NCI-H446 (cell line): ENCODE measurements around the gene EFCAB14.
"Not testable (repeated sequence)": the region's sequence is repeated elsewhere in the genome, so short reads cannot be mapped to it uniquely, and the experiment has no call there.

Experiments
- DNase-seq, 2 experiments: peaks; one replicate each; lab custom pipeline; 2025; lab: John Stamatoyannopoulos, UW

The EFCAB14 gene

GRCh38 chr1:46718727-46719622 is at the start of gene EFCAB14:
Gene EFCAB14, minus strand, starts transcription at chr1:46719114. Its CDS starts 1,027 bp downstream, at chr1:46718087.
- peak; percentile 82 to 98 for DNase-seq

GRCh38 chr1:46768445-46768844 is 49.5 kb upstream of the EFCAB14 start:
- DNase-seq, result no peak

- DNase-seq, result no peak
Measured at GRCh38 chr1:46767649-46768282, 48.9 kb upstream of the EFCAB14 start.

- DNase-seq, result no peak
Measured at GRCh38 chr1:46764402-46764801, 45.5 kb upstream of the EFCAB14 start.

- no peak for DNase-seq
Measured at GRCh38 chr1:46761740-46762139, 42.8 kb upstream of the EFCAB14 start.

- no peak for DNase-seq
Measured at GRCh38 chr1:46760558-46761166, 41.7 kb upstream of the EFCAB14 start.

GRCh38 chr1:46757956-46758528 is 39.1 kb upstream of the EFCAB14 start:
- no peak for DNase-seq

GRCh38 chr1:46757247-46757955 is 38.5 kb upstream of the EFCAB14 start:
- no peak for DNase-seq

GRCh38 chr1:46755121-46755520 is 36.2 kb upstream of the EFCAB14 start:
- DNase-seq, result no peak

GRCh38 chr1:46754707-46755106 is 35.8 kb upstream of the EFCAB14 start:
- DNase-seq, result not testable (repeated sequence)

GRCh38 chr1:46753985-46754384 is 35.1 kb upstream of the EFCAB14 start:
- no peak for DNase-seq

GRCh38 chr1:46749921-46750404 is 31.0 kb upstream of the EFCAB14 start:
- no peak for DNase-seq

GRCh38 chr1:46749404-46749803 is 30.5 kb upstream of the EFCAB14 start:
- no peak for DNase-seq

GRCh38 chr1:46747683-46748288 is 28.9 kb upstream of the EFCAB14 start:
- DNase-seq, result peak; percentile 37 to 49

- no peak for DNase-seq
Measured at GRCh38 chr1:46742069-46742468, 23.2 kb upstream of the EFCAB14 start.

GRCh38 chr1:46735708-46736324 is 16.9 kb upstream of the EFCAB14 start:
- no peak for DNase-seq

GRCh38 chr1:46728327-46728873 is 9.5 kb upstream of the EFCAB14 start:
- not testable (repeated sequence) for DNase-seq

GRCh38 chr1:46725736-46726108 is 6.8 kb upstream of the EFCAB14 start:
- DNase-seq, result no peak

- DNase-seq, result peak; percentile 70 to 91
Measured at GRCh38 chr1:46724991-46725735, 6.2 kb upstream of the EFCAB14 start.

- DNase-seq, result no peak
Measured at GRCh38 chr1:46723901-46724300, 5.0 kb upstream of the EFCAB14 start.
